Astrocyte of the spinal cord (primary cell): ENCODE data around the gene C14orf180.

ENCODE experiments used
- DNase-seq: peaks from one replicate; pipeline ENCODE4 v3.0.0; 2011; ENCODE audit warnings: low read depth, low spot score
- H3K4me3 ChIP-seq: 2 replicates; pipeline ENCODE4 v1.5.1; 2011; ENCODE audit warnings: low read depth, mild to moderate bottlenecking, low read length, moderate library complexity
- CTCF ChIP-seq: IDR thresholded peaks from 2 replicates; pipeline ENCODE4 v1.5.1; 2012; ENCODE audit warnings: low read depth, mild to moderate bottlenecking, low read length, inconsistent platforms
- in situ Hi-C: cut with HindIII; loops from 2 replicates; pipeline ENCODE4 v1.10.0; 2017; ENCODE audit warnings: low sequenced_read_pairs

Gene C14orf180

DNA sequence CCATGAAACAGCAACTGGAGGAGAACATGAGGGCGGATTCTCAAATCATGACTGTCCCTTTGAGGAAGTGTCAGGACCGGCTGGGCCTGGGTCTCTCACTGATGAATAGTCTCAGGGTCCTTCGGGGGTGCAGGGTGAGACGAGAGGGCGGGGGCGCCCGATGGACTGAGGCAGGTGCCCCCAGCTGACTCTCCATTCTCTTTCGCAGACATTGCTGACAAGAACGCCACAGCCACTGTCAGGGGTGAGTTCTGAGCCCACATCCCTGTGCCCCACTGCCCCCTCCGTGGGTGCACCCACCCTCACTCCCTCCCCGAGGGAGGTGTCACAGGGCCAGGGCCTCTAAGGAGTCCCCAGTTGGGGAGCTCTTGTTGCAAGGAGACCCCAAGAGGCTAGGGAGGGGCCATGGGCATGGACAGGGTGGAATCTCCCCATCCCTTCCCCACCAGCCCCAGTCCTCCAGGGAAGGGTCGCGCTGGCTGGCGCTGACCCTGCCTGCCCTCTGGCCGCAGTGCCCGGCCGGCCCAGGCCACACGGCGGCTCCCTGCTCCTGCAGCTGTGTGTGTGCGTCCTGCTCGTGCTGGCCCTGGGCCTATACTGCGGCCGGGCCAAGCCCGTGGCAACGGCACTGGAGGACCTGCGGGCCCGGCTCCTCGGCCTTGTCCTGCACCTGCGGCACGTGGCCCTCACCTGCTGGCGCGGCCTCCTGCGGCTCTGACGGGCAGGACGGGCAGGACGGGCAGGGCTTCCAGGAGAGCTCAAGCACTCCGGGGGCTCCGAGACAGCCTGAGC, 8.7 kb downstream of the C14orf180 start:
- DNase-seq, result no peak
- H3K4me3 ChIP-seq, result no peak overlapping the region
- no peak for TF ChIP-seq CTCF
- in situ Hi-C loops, result no loop called here

DNA sequence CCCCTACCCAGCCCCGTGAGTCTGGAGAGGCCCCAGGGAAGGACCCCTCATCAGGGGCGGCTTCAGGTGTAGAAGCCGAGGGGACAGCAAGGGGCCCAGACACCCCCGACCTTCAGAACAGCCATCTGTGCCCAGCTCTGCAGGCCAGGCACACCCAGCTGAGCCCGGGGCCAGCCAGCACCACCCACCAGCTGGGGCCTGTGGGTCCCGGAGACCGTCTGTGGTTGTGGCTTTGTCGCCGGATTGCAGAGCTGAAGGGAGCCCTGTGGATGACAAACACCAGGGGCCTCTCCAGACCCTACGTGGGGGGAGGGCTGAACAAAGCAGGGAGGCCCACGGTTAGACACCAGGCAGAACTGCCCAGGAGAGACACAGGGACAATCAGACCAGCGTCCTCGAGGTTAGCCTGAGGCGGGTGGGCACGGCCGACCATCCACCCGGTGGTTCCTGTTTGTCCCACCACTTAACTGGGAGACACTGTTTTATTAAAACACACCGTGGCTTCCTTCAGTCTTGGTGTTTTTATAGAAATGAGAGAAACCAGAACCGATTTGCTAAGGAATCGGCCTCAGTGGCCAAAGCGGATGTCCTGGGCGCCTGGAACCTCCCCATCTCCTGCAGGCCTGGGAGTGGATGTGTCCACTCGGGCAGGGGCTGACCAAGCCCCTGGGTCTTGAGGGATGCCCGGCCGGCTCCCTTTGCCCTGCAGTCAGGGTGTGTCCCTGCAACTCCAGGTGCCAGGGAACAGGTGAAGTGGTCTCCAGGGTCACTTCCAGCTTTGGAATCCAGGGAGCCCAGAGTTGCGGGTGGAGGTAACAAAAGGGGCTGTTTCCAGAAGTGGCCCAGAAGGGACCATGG, 10.0 kb downstream of the C14orf180 start:
- H3K4me3 ChIP-seq, result no peak overlapping the region
- in situ Hi-C loops, result no loop called here
- no peak for DNase-seq
- no peak for TF ChIP-seq CTCF

DNA sequence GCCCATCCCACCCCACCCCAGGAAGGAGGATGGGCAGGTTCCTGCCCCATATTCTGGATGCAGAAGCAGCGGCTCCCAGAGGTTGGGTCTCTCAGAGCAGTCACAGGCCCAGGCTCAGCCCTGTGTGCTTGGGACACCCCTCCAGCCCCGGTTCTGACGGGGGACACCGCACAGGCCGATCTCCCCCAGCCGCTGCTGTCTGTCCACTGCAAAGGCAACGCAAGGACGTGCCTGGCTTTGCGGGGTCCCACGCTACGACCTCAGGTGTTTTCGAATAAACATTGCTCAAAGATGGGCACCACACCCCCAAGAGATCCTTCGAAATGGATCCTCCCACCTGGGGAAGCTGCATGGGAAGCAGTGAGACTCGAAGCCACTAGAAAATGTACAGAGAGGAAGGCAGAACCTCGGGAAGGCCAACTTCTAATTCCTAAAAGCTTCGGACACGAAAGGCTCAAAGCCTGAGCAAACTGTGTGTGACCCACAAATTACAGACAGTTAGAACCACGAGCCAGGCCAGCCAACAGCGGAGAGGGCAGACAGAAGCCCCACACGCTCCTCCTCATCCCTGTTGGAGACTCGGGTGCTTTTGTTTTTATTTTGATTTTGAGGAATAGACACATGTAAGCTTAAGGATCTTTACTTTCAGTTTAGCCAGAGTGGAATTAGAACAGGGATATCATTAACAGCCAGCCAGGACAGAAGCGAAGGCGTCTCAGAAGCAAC, 10.8 kb downstream of the C14orf180 start:
- H3K4me3 ChIP-seq, result no peak overlapping the region
- DNase-seq, result no peak
- no peak for TF ChIP-seq CTCF
- in situ Hi-C loops, result no loop called here

- DNase-seq, result no peak
- no peak for TF ChIP-seq CTCF
- H3K4me3 ChIP-seq, result no peak overlapping the region
- in situ Hi-C loops, result no loop called here
Measured at GRCh38 chr14:104591031-104591430, 11.5 kb downstream of the C14orf180 start.

- no peak for DNase-seq
- no peak for TF ChIP-seq CTCF
- H3K4me3 ChIP-seq, result no peak overlapping the region
- in situ Hi-C loops, result no loop called here
Measured at GRCh38 chr14:104591506-104592291, 12.1 kb downstream of the C14orf180 start.

GRCh38 chr14:104592292-104592672, 12.7 kb downstream of the C14orf180 start:
- in situ Hi-C loops, result no loop called here
- no peak for DNase-seq
- TF ChIP-seq CTCF, result no peak
- no peak overlapping the region for H3K4me3 ChIP-seq
